Omental fat pad (tissue), 4 donors: ENCODE measurements around the gene PPP2R5D. TPM values are rescaled to one million over a fixed set of nuclear protein-coding genes. Genes with fewer than 3 reads are reported as not detected.

Source experiments
- ATAC-seq: fragments of 150-250 bp; one replicate; pipeline ENCODE4 v1.9.1; 2016; ENCODE audit warnings: mild to moderate bottlenecking, moderate library complexity; ENCODE audit not compliant: low FRiP score
- DNase-seq: peaks from one replicate; pipeline ENCODE4 v3.0.0-alpha.2; 2019; ENCODE audit warnings: low spot score
- CTCF ChIP-seq, 3 donors: fragments of 450-650 bp; IDR thresholded peaks; one replicate each; pipeline ENCODE4 v1.5.1; 2016 to 2017; ENCODE audit warnings: antibody characterized with exemption in 3 of 3, mild to moderate bottlenecking in 3 of 3, moderate library complexity in 2 of 3
- total RNA-seq, 4 donors: library from RNA; depleted of rRNA; stranded (reverse); fragments of >200 nt; gene quantifications; one replicate each; pipeline ENCODE4 v1.1.0, GENCODE V29; 2016

PPP2R5D gene
- total RNA-seq, 4 donors from 2014 or later = 18.0 to 41.5 (median 37.4) TPM

- TF ChIP-seq CTCF (IDR thresholded peaks at IDR 0.05) = no peak
- ATAC-seq (no peak), DNase-seq (no peak)
Measured at GRCh38 chr6:42959917-42960242, 24.5 kb upstream of the PPP2R5D start.

GRCh38 chr6:42960243-42961019 is 23.9 kb upstream of the PPP2R5D start, which contains the start of gene GNMT:
Gene GNMT (plus strand): TSS chr6:42960754. CDS start chr6:42960768, 14 bp downstream.
- TF ChIP-seq CTCF (IDR thresholded peaks at IDR 0.05) = no peak
- DNase-seq (no peak), ATAC-seq (peak; percentile 89)

GRCh38 chr6:42961020-42961470 is 23.3 kb upstream of the PPP2R5D start:
- DNase-seq (no peak), ATAC-seq (peak; percentile 6)
- TF ChIP-seq CTCF (IDR thresholded peaks at IDR 0.05) = no peak

GRCh38 chr6:42962096-42962495 is 22.3 kb upstream of the PPP2R5D start:
- DNase-seq (no peak), ATAC-seq (no peak)
- TF ChIP-seq CTCF (IDR thresholded peaks at IDR 0.05) = no peak

GRCh38 chr6:42962502-42963178 is 21.7 kb upstream of the PPP2R5D start:
- ATAC-seq = no peak
- no peak for DNase-seq
- no peak for TF ChIP-seq CTCF (IDR thresholded peaks at IDR 0.05)

GRCh38 chr6:42963179-42963854 is 21.1 kb upstream of the PPP2R5D start:
- no peak for DNase-seq
- no peak for ATAC-seq
- TF ChIP-seq CTCF (IDR thresholded peaks at IDR 0.05) = no peak
